Colonic mucosa (tissue), 4 donors: ENCODE data around the gene CNST. TPM values are rescaled to one million over a fixed set of nuclear protein-coding genes. Genes with fewer than 3 reads are reported as not detected.

ENCODE experiments used
- DNase-seq: peaks from one replicate; pipeline ENCODE4 v3.0.0-alpha.2; 2020
- H3K27ac ChIP-seq: fragments of 200-600 bp; one replicate; pipeline ENCODE4 v1.8.0; 2021
- H3K27me3 ChIP-seq: fragments of 200-600 bp; one replicate; pipeline ENCODE4 v1.8.0; 2021
- H3K36me3 ChIP-seq: fragments of 200-600 bp; one replicate; pipeline ENCODE4 v1.8.0; 2021
- H3K4me1 ChIP-seq: fragments of 200-600 bp; one replicate; pipeline ENCODE4 v1.8.0; 2021; ENCODE audit warnings: mild to moderate bottlenecking
- H3K4me3 ChIP-seq: fragments of 200-600 bp; one replicate; pipeline ENCODE4 v1.8.0; 2021
- H3K9ac ChIP-seq, 2 donors: one replicate each; pipeline ENCODE4 v1.7.0; 2013; ENCODE audit warnings: control low read depth in 2 of 2, low read depth in 2 of 2, low read length in 2 of 2
- H3K9me3 ChIP-seq: fragments of 200-600 bp; one replicate; pipeline ENCODE4 v1.8.0; 2021
- intact Hi-C: fragments of 100-400 bp; cut with DNase I; formaldehyde crosslinking; loops from one replicate; pipeline ENCODE4 v1.14.1; 2022
- total RNA-seq, 2 donors: library from RNA; stranded (reverse); fragmentation: NEBNext Ultra II Directional in 1 of 2; extraction: Animal tissue kit (Norgen Biotek cat#: 25700) in 1 of 2; gene quantifications; one replicate each; pipeline ENCODE4 v1.2.1, GENCODE V29; 2021
- TF ChIP-seq, protein P1 (sequence below): fragments of 200-600 bp; IDR thresholded peaks from one replicate; pipeline ENCODE4 v1.8.0; 2022; ENCODE audit warnings: antibody characterized with exemption, mild to moderate bottlenecking
- donor health status: healthy.
- donor health status: DM: no; HTN: no; CAD: no.
- donor health status: DM: no; HTN: no; CAD: no.

Gene CNST
- total RNA-seq, 2 donors from 2014 or later: 20.9 to 43.1 TPM

DNA sequence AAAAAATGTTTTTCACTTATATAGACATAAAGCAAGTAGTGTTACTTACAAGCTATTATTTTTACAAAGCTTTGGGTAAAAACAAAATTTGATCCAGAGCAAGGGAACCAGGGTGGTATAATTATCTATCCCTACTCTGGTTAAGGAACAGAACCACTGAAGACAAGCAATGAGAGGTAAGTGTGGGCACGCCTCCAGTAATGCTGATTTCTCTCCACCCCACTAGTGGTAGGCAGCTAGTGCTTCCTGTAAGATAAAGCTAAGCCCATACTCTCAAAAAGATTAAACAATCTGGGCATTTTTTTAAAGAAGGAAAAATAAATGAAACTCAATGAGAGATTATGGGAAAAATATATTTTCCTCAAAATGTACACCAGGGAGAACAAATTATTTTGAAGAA is 22.3 kb upstream of the CNST start:
- H3K4me3 ChIP-seq: no peak overlapping the region
- no peaks in the 10 kb centered on the region for H3K4me1 ChIP-seq
- no peaks in the 10 kb centered on the region for H3K27me3 ChIP-seq
- no peak overlapping the region for H3K9ac ChIP-seq
- no peaks in the 10 kb centered on the region for H3K9me3 ChIP-seq
- intact Hi-C loops: no loop called here
- no peak for DNase-seq
- H3K36me3 ChIP-seq: no peaks in the 10 kb centered on the region
- TF ChIP-seq, protein P1, sequence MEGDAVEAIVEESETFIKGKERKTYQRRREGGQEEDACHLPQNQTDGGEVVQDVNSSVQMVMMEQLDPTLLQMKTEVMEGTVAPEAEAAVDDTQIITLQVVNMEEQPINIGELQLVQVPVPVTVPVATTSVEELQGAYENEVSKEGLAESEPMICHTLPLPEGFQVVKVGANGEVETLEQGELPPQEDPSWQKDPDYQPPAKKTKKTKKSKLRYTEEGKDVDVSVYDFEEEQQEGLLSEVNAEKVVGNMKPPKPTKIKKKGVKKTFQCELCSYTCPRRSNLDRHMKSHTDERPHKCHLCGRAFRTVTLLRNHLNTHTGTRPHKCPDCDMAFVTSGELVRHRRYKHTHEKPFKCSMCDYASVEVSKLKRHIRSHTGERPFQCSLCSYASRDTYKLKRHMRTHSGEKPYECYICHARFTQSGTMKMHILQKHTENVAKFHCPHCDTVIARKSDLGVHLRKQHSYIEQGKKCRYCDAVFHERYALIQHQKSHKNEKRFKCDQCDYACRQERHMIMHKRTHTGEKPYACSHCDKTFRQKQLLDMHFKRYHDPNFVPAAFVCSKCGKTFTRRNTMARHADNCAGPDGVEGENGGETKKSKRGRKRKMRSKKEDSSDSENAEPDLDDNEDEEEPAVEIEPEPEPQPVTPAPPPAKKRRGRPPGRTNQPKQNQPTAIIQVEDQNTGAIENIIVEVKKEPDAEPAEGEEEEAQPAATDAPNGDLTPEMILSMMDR: no peak
- H3K27ac ChIP-seq: no peak overlapping the region

DNA sequence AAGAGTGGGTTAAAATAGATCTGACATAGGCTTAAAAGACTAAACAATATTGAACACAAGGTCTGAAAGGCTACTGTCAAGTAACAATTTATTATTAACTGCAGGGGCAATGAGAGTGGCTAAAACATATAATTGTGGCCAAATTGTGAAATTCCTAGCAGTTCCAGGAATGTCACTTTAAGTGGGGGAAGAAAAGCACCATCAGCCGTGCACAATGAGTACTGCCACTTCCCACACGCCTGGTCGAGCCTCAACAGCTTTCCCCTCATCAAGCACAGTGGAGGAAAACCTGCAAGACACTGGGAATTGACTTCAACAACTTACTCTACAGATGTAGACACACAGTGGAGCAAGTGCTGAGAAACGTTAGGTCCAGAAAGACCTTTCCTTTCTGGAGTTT is 16.6 kb upstream of the CNST start:
- H3K9ac ChIP-seq: no peak overlapping the region
- intact Hi-C loops: no loop called here
- H3K36me3 ChIP-seq: no peaks in the 10 kb centered on the region
- no peak for DNase-seq
- TF ChIP-seq, protein P1: no peak
- H3K27ac ChIP-seq: no peak overlapping the region
- no peak overlapping the region for H3K4me3 ChIP-seq
- no peaks in the 10 kb centered on the region for H3K4me1 ChIP-seq
- H3K9me3 ChIP-seq: no peaks in the 10 kb centered on the region
- no peaks in the 10 kb centered on the region for H3K27me3 ChIP-seq

DNA sequence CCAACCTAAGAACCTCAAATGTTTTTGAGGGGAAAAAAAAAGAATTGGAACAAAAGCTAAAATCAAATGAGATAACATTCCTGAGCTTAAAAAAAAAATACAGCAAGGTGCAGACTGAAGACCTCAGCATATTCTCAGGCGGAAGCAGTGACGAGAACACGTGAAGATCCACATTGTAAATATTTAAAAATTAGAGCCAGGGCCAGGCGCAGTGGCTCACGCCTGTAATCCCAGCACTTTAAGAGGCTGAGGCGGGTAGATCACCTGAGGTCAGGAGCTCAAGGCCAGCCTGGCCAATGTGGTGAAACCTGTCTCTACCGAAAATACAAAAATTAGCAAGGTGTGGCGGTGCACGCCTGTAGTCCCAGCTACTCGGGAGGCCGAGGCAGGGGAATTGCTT is 15.9 kb upstream of the CNST start:
- H3K9me3 ChIP-seq: no peaks in the 10 kb centered on the region
- H3K27me3 ChIP-seq: no peaks in the 10 kb centered on the region
- no peak overlapping the region for H3K4me3 ChIP-seq
- no peak for DNase-seq
- intact Hi-C loops: no loop called here
- no peaks in the 10 kb centered on the region for H3K4me1 ChIP-seq
- no peaks in the 10 kb centered on the region for H3K36me3 ChIP-seq
- H3K27ac ChIP-seq: no peak overlapping the region
- TF ChIP-seq, protein P1: no peak
- no peak overlapping the region for H3K9ac ChIP-seq

DNA sequence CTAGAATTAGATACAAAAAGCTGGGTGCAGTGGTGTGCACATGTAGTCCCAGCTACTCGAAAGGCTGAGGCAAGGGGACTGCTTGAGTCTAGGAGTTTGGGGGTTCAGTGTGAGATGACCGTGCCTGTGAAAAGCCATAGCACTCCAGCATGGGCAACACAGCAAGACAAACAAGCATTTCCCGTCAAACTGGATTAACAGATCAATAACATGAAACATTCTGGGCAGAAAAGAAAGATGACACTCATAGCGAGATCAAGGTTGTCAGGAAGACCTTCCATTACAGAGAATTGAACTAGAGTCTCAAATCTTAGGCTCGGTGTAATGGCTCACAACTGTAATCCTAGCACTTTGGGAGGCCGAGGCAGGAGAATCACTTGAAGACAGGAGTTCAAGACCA is 14.1 kb upstream of the CNST start:
- no peaks in the 10 kb centered on the region for H3K27me3 ChIP-seq
- no peak overlapping the region for H3K9ac ChIP-seq
- TF ChIP-seq, protein P1: no peak
- no peak for DNase-seq
- no peaks in the 10 kb centered on the region for H3K4me1 ChIP-seq
- intact Hi-C loops: no loop called here
- H3K9me3 ChIP-seq: no peaks in the 10 kb centered on the region
- no peak overlapping the region for H3K4me3 ChIP-seq
- no peaks in the 10 kb centered on the region for H3K36me3 ChIP-seq
- H3K27ac ChIP-seq: no peak overlapping the region

DNA sequence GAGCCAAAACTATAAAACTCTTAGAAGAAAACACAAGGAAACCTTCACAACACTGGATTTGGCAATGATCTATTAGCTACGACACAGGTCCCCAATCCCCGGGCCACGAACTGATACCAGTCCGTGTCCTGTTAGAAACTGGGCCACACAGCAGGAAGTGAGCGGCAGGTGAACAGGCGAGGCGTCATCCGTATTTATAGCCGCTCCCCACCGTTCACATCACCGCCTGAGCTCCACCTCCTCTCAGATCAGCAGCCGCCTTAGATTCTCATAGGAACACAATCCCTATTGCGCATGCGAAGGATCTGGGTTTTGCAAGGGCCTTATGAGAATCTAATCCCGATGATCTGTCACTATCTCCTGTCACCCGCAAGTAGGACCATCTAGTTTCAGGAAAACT is 12.1 kb upstream of the CNST start:
- Histone ChIP-seq H3K27ac (no peak overlapping the region), H3K9ac (no peak overlapping the region), H3K4me1 (no peaks in the 10 kb centered on the region), H3K36me3 (no peaks in the 10 kb centered on the region), H3K27me3 (no peaks in the 10 kb centered on the region), H3K4me3 (no peak overlapping the region), H3K9me3 (no peaks in the 10 kb centered on the region)
- intact Hi-C loops: no loop called here
- DNase-seq: no peak
- TF ChIP-seq, protein P1: no peak

DNA sequence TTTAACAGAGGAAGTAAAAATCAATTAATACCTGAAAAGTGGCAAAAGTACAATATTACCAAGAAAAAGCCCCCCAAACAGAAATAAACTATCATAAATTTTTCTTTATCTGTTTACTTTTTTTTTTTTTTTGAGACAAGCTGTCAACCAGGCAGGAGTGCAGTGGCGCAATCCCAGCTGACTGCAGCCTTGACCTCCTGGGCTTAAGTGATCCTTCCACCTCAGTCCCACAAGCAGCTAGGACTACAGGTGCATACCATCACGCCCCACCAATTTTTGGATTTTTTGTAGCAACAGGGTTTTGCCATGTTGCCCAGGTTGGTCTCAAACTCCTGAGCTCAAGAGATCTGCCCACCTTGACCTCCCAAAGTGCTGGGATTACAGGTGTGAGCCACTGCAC is 8.2 kb upstream of the CNST start:
- intact Hi-C loops: no loop called here
- H3K9ac ChIP-seq: no peak overlapping the region
- no peak overlapping the region for H3K4me3 ChIP-seq
- no peaks in the 10 kb centered on the region for H3K9me3 ChIP-seq
- TF ChIP-seq, protein P1: no peak
- no peaks in the 10 kb centered on the region for H3K36me3 ChIP-seq
- DNase-seq: no peak
- H3K27me3 ChIP-seq: no peaks in the 10 kb centered on the region
- no peak overlapping the region for H3K27ac ChIP-seq
- H3K4me1 ChIP-seq: no peaks in the 10 kb centered on the region
